SK-N-SH treated with all-trans-retinoic acid at 6 μM for 48 hours (cell line): ENCODE measurements around the gene AXIN1.

Experiments
- ATAC-seq: fragments of 200-7000 bp; cut with Tn5 transposase; 3 replicates; pipeline ENCODE4 v1.9.1; 2020; ENCODE audit warnings: mild to moderate bottlenecking, moderate library complexity
- ARNTL ChIP-seq: fragments of 450-650 bp; formaldehyde crosslinking; IDR thresholded peaks from 2 replicates; pipeline ENCODE4 v1.5.0; 2020; ENCODE audit warnings: low read depth, mild to moderate bottlenecking, moderate library complexity, borderline replicate concordance
- BACH2 ChIP-seq: fragments of 250-450 bp; sonication (Bioruptor Pico); IDR thresholded peaks from 2 replicates; pipeline ENCODE4 v1.9.0; 2021; ENCODE audit warnings: mild to moderate bottlenecking, borderline replicate concordance
- CSDC2 ChIP-seq: fragments of 250-450 bp; sonication (Bioruptor Pico); IDR thresholded peaks from 2 replicates; pipeline ENCODE4 v1.5.0; 2020; ENCODE audit warnings: mild to moderate bottlenecking, moderate library complexity
- ESRRG ChIP-seq: fragments of 250-450 bp; sonication (Bioruptor Pico); IDR thresholded peaks from 2 replicates; pipeline ENCODE4 v1.6.1; 2021; ENCODE audit warnings: mild to moderate bottlenecking
- GLIS3 ChIP-seq: fragments of 250-450 bp; sonication (Bioruptor Pico); IDR thresholded peaks from 2 replicates; pipeline ENCODE4 v1.5.0; 2020; ENCODE audit warnings: mild to moderate bottlenecking, moderate library complexity
- ISL1 ChIP-seq: fragments of 250-450 bp; sonication (Bioruptor Pico); IDR thresholded peaks from 2 replicates; pipeline ENCODE4 v2.1.2; 2022; ENCODE audit warnings: mild to moderate bottlenecking, moderate library complexity
- OSR1 ChIP-seq: fragments of 250-450 bp; sonication (Bioruptor Pico); IDR thresholded peaks from 2 replicates; pipeline ENCODE4 v1.8.0; 2022; ENCODE audit warnings: moderate library complexity, mild to moderate bottlenecking, inconsistent platforms
- PPARA ChIP-seq: fragments of 250-450 bp; sonication (Bioruptor Pico); IDR thresholded peaks from 2 replicates; pipeline ENCODE4 v1.5.0; 2020; ENCODE audit warnings: mild to moderate bottlenecking, borderline replicate concordance
- RARB ChIP-seq: fragments of 250-450 bp; sonication (Bioruptor Pico); IDR thresholded peaks from 2 replicates; pipeline ENCODE4 v1.8.0; 2021; ENCODE audit warnings: mild to moderate bottlenecking, moderate library complexity
- SNAI2 ChIP-seq: fragments of 250-450 bp; sonication (Bioruptor Pico); IDR thresholded peaks from 2 replicates; pipeline ENCODE4 v1.5.0; 2020; ENCODE audit warnings: mild to moderate bottlenecking, moderate library complexity
- TCF4 ChIP-seq: fragments of 250-450 bp; sonication (Bioruptor Pico); IDR thresholded peaks from 2 replicates; pipeline ENCODE4 v1.8.0; 2021; ENCODE audit warnings: mild to moderate bottlenecking, moderate library complexity, borderline replicate concordance
- TOX ChIP-seq: fragments of 250-450 bp; sonication (Bioruptor Pico); IDR thresholded peaks from 2 replicates; pipeline ENCODE4 v1.8.0; 2021; ENCODE audit warnings: mild to moderate bottlenecking, moderate library complexity, borderline replicate concordance
- ZFP3 ChIP-seq: fragments of 250-450 bp; sonication (Bioruptor Pico); IDR thresholded peaks from 2 replicates; pipeline ENCODE4 v1.5.0; 2020; ENCODE audit warnings: mild to moderate bottlenecking, moderate library complexity
- ZFP30 ChIP-seq: fragments of 450-650 bp; formaldehyde crosslinking; IDR thresholded peaks from 2 replicates; pipeline ENCODE4 v1.5.0; 2022; ENCODE audit warnings: mild to moderate bottlenecking, moderate library complexity
- ZNF565 ChIP-seq: fragments of 450-650 bp; formaldehyde crosslinking; conservative IDR thresholded peaks from 2 replicates; pipeline ENCODE4 v1.5.0; 2020; ENCODE audit warnings: low read depth, mild to moderate bottlenecking, moderate library complexity
- TF ChIP-seq, protein P1 (sequence below): fragments of 250-450 bp; sonication (Bioruptor Pico); IDR thresholded peaks from 2 replicates; pipeline ENCODE4 v1.8.0; 2020; ENCODE audit warnings: mild to moderate bottlenecking, moderate library complexity, borderline replicate concordance
- TF ChIP-seq, protein P2 (sequence below): fragments of 250-450 bp; sonication (Bioruptor Pico); IDR thresholded peaks from 2 replicates; pipeline ENCODE4 v1.5.1; 2020; ENCODE audit warnings: low read depth, mild to moderate bottlenecking, moderate library complexity
- TF ChIP-seq, protein P3 (sequence below): fragments of 250-450 bp; sonication (Bioruptor Pico); IDR thresholded peaks from 2 replicates; pipeline ENCODE4 v1.8.0; 2021; ENCODE audit warnings: low read depth, mild to moderate bottlenecking, moderate library complexity, borderline replicate concordance
- TF ChIP-seq, protein P4 (sequence below): fragments of 250-450 bp; sonication (Bioruptor Pico); IDR thresholded peaks from 2 replicates; pipeline ENCODE4 v1.5.0; 2020; ENCODE audit warnings: mild to moderate bottlenecking, moderate library complexity
- TF ChIP-seq, protein P5 (sequence below): fragments of 250-450 bp; sonication (Bioruptor Pico); IDR thresholded peaks from 2 replicates; pipeline ENCODE4 v1.5.1; 2021; ENCODE audit warnings: mild to moderate bottlenecking, moderate library complexity

The AXIN1 gene

DNA sequence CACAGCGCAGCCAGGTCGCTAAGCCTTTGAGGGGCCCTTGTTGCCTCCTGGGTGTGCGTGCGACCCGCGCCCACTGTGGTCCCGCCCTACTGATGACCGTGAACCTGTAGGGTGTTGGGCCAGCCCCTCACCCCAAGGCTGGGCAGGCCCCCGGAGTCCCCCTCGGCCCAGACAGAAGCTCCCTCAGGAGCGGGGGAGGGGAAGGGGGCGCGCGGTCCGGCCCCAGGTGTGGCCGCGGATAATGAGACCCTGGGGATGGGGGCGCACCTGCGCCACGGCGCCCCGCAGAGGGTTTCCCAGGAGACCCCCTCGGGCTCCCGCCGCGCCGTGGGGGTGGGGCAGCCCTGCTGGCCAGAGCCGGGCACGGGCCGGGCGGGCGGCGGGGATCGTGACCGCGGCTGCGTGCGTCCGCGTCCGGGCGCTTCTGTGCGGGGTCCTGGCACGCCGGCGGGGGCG, 72.5 kb downstream of the AXIN1 start:
- TF ChIP-seq, protein P1, sequence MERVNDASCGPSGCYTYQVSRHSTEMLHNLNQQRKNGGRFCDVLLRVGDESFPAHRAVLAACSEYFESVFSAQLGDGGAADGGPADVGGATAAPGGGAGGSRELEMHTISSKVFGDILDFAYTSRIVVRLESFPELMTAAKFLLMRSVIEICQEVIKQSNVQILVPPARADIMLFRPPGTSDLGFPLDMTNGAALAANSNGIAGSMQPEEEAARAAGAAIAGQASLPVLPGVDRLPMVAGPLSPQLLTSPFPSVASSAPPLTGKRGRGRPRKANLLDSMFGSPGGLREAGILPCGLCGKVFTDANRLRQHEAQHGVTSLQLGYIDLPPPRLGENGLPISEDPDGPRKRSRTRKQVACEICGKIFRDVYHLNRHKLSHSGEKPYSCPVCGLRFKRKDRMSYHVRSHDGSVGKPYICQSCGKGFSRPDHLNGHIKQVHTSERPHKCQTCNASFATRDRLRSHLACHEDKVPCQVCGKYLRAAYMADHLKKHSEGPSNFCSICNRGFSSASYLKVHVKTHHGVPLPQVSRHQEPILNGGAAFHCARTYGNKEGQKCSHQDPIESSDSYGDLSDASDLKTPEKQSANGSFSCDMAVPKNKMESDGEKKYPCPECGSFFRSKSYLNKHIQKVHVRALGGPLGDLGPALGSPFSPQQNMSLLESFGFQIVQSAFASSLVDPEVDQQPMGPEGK (CRISPR knock-in tag) = no peak
- TF ChIP-seq ZNF565 (CRISPR knock-in tag) (no peak), ESRRG (CRISPR knock-in tag) (no peak), RARB (CRISPR knock-in tag) (no peak), BACH2 (CRISPR knock-in tag) (no peak), ARNTL (no peak), GLIS3 (CRISPR knock-in tag) (no peak), ZFP3 (CRISPR knock-in tag) (no peak), CSDC2 (no peak), TOX (CRISPR knock-in tag) (no peak), TCF4 (CRISPR knock-in tag) (no peak), SNAI2 (no peak), ISL1 (CRISPR knock-in tag) (no peak), PPARA (CRISPR knock-in tag) (no peak), OSR1 (CRISPR knock-in tag) (no peak), ZFP30 (CRISPR knock-in tag) (no peak)
- TF ChIP-seq, protein P2, sequence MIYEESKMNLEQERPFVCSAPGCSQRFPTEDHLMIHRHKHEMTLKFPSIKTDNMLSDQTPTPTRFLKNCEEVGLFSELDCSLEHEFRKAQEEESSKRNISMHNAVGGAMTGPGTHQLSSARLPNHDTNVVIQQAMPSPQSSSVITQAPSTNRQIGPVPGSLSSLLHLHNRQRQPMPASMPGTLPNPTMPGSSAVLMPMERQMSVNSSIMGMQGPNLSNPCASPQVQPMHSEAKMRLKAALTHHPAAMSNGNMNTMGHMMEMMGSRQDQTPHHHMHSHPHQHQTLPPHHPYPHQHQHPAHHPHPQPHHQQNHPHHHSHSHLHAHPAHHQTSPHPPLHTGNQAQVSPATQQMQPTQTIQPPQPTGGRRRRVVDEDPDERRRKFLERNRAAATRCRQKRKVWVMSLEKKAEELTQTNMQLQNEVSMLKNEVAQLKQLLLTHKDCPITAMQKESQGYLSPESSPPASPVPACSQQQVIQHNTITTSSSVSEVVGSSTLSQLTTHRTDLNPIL = no peak
- TF ChIP-seq, protein P3, sequence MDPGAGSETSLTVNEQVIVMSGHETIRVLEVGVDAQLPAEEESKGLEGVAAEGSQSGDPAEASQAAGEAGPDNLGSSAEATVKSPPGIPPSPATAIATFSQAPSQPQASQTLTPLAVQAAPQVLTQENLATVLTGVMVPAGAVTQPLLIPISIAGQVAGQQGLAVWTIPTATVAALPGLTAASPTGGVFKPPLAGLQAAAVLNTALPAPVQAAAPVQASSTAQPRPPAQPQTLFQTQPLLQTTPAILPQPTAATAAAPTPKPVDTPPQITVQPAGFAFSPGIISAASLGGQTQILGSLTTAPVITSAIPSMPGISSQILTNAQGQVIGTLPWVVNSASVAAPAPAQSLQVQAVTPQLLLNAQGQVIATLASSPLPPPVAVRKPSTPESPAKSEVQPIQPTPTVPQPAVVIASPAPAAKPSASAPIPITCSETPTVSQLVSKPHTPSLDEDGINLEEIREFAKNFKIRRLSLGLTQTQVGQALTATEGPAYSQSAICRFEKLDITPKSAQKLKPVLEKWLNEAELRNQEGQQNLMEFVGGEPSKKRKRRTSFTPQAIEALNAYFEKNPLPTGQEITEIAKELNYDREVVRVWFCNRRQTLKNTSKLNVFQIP = no peak
- TF ChIP-seq, protein P4, sequence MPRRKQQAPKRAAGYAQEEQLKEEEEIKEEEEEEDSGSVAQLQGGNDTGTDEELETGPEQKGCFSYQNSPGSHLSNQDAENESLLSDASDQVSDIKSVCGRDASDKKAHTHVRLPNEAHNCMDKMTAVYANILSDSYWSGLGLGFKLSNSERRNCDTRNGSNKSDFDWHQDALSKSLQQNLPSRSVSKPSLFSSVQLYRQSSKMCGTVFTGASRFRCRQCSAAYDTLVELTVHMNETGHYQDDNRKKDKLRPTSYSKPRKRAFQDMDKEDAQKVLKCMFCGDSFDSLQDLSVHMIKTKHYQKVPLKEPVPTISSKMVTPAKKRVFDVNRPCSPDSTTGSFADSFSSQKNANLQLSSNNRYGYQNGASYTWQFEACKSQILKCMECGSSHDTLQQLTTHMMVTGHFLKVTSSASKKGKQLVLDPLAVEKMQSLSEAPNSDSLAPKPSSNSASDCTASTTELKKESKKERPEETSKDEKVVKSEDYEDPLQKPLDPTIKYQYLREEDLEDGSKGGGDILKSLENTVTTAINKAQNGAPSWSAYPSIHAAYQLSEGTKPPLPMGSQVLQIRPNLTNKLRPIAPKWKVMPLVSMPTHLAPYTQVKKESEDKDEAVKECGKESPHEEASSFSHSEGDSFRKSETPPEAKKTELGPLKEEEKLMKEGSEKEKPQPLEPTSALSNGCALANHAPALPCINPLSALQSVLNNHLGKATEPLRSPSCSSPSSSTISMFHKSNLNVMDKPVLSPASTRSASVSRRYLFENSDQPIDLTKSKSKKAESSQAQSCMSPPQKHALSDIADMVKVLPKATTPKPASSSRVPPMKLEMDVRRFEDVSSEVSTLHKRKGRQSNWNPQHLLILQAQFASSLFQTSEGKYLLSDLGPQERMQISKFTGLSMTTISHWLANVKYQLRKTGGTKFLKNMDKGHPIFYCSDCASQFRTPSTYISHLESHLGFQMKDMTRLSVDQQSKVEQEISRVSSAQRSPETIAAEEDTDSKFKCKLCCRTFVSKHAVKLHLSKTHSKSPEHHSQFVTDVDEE (CRISPR knock-in tag) = no peak
- TF ChIP-seq, protein P5, sequence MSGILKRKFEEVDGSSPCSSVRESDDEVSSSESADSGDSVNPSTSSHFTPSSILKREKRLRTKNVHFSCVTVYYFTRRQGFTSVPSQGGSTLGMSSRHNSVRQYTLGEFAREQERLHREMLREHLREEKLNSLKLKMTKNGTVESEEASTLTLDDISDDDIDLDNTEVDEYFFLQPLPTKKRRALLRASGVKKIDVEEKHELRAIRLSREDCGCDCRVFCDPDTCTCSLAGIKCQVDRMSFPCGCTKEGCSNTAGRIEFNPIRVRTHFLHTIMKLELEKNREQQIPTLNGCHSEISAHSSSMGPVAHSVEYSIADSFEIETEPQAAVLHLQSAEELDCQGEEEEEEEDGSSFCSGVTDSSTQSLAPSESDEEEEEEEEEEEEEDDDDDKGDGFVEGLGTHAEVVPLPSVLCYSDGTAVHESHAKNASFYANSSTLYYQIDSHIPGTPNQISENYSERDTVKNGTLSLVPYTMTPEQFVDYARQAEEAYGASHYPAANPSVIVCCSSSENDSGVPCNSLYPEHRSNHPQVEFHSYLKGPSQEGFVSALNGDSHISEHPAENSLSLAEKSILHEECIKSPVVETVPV (CRISPR knock-in tag) = no peak

DNA sequence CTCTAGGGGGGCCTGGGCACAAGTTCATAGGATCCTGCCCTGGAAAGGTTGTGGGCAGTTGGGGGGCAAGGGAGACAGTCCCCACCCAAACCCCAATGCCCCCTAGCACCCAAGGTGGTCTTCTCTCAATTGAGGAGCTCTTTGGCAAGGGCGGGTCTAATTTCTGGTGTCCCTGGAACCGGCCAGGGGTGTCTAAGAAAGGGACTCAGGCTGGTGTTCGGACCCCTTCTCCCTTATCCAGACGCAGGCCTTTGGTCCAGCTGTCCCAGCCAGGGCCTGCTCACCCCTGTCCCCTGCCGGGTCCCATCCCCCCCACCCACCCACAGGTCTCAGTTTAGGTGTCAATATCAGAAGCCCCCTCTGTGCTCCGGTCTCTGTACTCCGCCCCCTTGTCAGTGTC, 73.0 kb downstream of the AXIN1 start:
- no peak for ATAC-seq
- TF ChIP-seq CSDC2 (no peak), SNAI2 (no peak)
- TF ChIP-seq, protein P4 (CRISPR knock-in tag) = no peak

More for the DNA sequence above, 72.5 kb downstream of the AXIN1 start:
- no peak for ATAC-seq
